Neural cell (in vitro differentiated cells): ENCODE measurements around the gene MTA1. TPM values are rescaled to one million over a fixed set of nuclear protein-coding genes. Genes with fewer than 3 reads are reported as not detected.
A peak's percentile ranks its signal among the peaks of the same experiment; 100 is the strongest.

Experiments used
- H2AFZ ChIP-seq: fragments of 200-600, 300-800 bp; sonication (generic), shearing (Covaris generic); 2 replicates; pipeline ENCODE4 v1.6.0; 2014; ENCODE audit warnings: low read depth, mild to moderate bottlenecking, antibody characterized with exemption, low read length, moderate library complexity
- H3F3A ChIP-seq: fragments of 200-600 bp; shearing (Covaris generic); 2 replicates; pipeline ENCODE4 v1.6.1; 2016; ENCODE audit warnings: mild to moderate bottlenecking, moderate library complexity, mixed read lengths, antibody characterized with exemption, low read length; ENCODE audit not compliant: insufficient read depth, poor library complexity, severe bottlenecking
- H3K27ac ChIP-seq: fragments of 200-600, 300-800 bp; sonication (generic), shearing (Covaris generic); 2 replicates; pipeline ENCODE4 v1.5.1; 2014; ENCODE audit warnings: mild to moderate bottlenecking, low read length, moderate library complexity
- H3K27me3 ChIP-seq: fragments of 300-800, 200-600 bp; sonication (generic), shearing (Covaris generic); 2 replicates; pipeline ENCODE4 v1.6.0; 2014; ENCODE audit warnings: mild to moderate bottlenecking, low read depth, low read length, moderate library complexity; ENCODE audit not compliant: insufficient read depth
- H3K36me3 ChIP-seq: fragments of 300-800, 200-600 bp; sonication (generic), shearing (Covaris generic); 2 replicates; pipeline ENCODE4 v1.5.1; 2014; ENCODE audit warnings: mild to moderate bottlenecking, antibody characterized with exemption, low read length, moderate library complexity; ENCODE audit not compliant: insufficient read depth
- H3K4me2 ChIP-seq: fragments of 300-800, 200-600 bp; sonication (generic), shearing (Covaris generic); 2 replicates; pipeline ENCODE4 v1.6.0; 2014; ENCODE audit warnings: mild to moderate bottlenecking, low read length
- H3K4me3 ChIP-seq: fragments of 300-800, 200-600 bp; sonication (generic), shearing (Covaris generic); 2 replicates; pipeline ENCODE4 v1.5.1; 2014; ENCODE audit warnings: mild to moderate bottlenecking, low read length, moderate library complexity
- H3K79me2 ChIP-seq: fragments of 200-600 bp; shearing (Covaris generic); replicated peaks from 2 replicates; pipeline ENCODE4 v1.6.0; 2014; ENCODE audit warnings: mild to moderate bottlenecking, low read length, moderate library complexity; ENCODE audit not compliant: insufficient read depth
- H3K9ac ChIP-seq: fragments of 300-800, 200-600 bp; sonication (generic), shearing (Covaris generic); 2 replicates; pipeline ENCODE4 v1.6.1; 2016; ENCODE audit warnings: mild to moderate bottlenecking, low read length, mixed read lengths
- H3K9me2 ChIP-seq: fragments of 200-600 bp; shearing (Covaris generic); 2 replicates; pipeline ENCODE4 v1.6.1; 2016; ENCODE audit warnings: mild to moderate bottlenecking, low read length, mixed read lengths; ENCODE audit not compliant: insufficient read depth
- H3K9me3 ChIP-seq: fragments of 200-600, 300-800 bp; sonication (generic), shearing (Covaris generic); 2 replicates; pipeline ENCODE4 v1.6.1; 2016; ENCODE audit warnings: mild to moderate bottlenecking, mixed run types, low read length, moderate library complexity, mixed read lengths
- H4K20me1 ChIP-seq: fragments of 200-600 bp; shearing (Covaris generic); 2 replicates; pipeline ENCODE4 v1.6.1; 2016; ENCODE audit warnings: mild to moderate bottlenecking, mixed run types; ENCODE audit not compliant: insufficient read depth
- EP300 ChIP-seq: fragments of 450-650 bp; conservative IDR thresholded peaks from 2 replicates; pipeline ENCODE4 v1.6.1; 2014; ENCODE audit warnings: antibody characterized with exemption, mild to moderate bottlenecking, moderate library complexity; ENCODE audit not compliant: poor library complexity, severe bottlenecking
- EZH2 ChIP-seq: fragments of 200-600, 300-800 bp; shearing (Covaris generic), sonication (generic); IDR thresholded peaks from 2 replicates; pipeline ENCODE4 v1.6.1; 2014; ENCODE audit warnings: antibody characterized with exemption, low read length, borderline replicate concordance, mild to moderate bottlenecking; ENCODE audit not compliant: insufficient read depth, poor library complexity, severe bottlenecking
- MXI1 ChIP-seq: fragments of 450-650 bp; conservative IDR thresholded peaks from 2 replicates; pipeline ENCODE4 v1.6.1; 2014; ENCODE audit warnings: antibody characterized with exemption, mild to moderate bottlenecking; ENCODE audit not compliant: poor library complexity, severe bottlenecking
- POLR2AphosphoS5 ChIP-seq: IDR thresholded peaks from 2 replicates; pipeline ENCODE4 v1.6.1; 2012
- RAD21 ChIP-seq: fragments of 450-650 bp; conservative IDR thresholded peaks from 2 replicates; pipeline ENCODE4 v1.6.1; 2014; ENCODE audit warnings: antibody characterized with exemption, mild to moderate bottlenecking, moderate library complexity
- SMC3 ChIP-seq: fragments of 450-650 bp; conservative IDR thresholded peaks from 2 replicates; pipeline ENCODE4 v1.6.1; 2014; ENCODE audit warnings: antibody characterized with exemption, mild to moderate bottlenecking, moderate library complexity; ENCODE audit not compliant: poor library complexity
- TAF1 ChIP-seq: IDR thresholded peaks from 2 replicates; pipeline ENCODE4 v1.6.1; 2012; ENCODE audit warnings: low read depth
- polyA plus RNA-seq: library from polyadenylated mRNA; depleted of rRNA; stranded (reverse); fragments of >200 nt; gene quantifications from 2 replicates; pipeline ENCODE4 v1.2.3, GENCODE V29; 2014
- TF ChIP-seq, protein P1 (sequence below): fragments of 450-650 bp; IDR thresholded peaks from 2 replicates; pipeline ENCODE4 v1.5.1; 2014; ENCODE audit warnings: antibody characterized with exemption, mild to moderate bottlenecking, moderate library complexity; ENCODE audit not compliant: poor library complexity, severe bottlenecking
- TF ChIP-seq, protein P2 (sequence below): IDR thresholded peaks from 2 replicates; pipeline ENCODE4 v1.6.1; 2012; ENCODE audit warnings: borderline replicate concordance

The MTA1 gene
- polyA plus RNA-seq, 1 donor from 2014 or later = 94.0 TPM

DNA sequence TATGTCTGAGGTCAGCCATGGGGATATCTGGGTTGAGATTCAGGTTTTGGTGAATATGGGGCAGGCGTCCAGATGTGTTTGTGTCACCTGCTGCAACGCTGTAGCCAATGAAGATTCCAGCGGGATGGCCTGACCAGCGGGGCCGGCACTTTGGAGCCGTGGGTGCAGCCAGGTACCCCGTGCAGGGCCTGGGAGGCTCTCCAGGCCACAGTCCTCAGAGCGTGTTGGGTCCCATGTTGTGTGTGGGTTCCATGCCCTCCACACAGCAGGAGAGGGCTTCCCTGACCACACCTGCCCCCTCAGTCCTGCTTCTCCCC is 24.1 kb upstream of the MTA1 start:
- Histone ChIP-seq H4K20me1 (no peaks in the 10 kb centered on the region), H3K4me2 (no peak overlapping the region), H3K9ac (no peak overlapping the region), H3K36me3 (no peaks in the 10 kb centered on the region), H3K9me2 (no peaks in the 10 kb centered on the region), H3F3A (no peaks in the 10 kb centered on the region), H2AFZ (no peak overlapping the region), H3K79me2 (no peaks in the 10 kb centered on the region), H3K27me3 (no peaks in the 10 kb centered on the region), H3K9me3 (no peaks in the 10 kb centered on the region), H3K4me3 (no peak overlapping the region), H3K27ac (no peak overlapping the region)
- TF ChIP-seq EP300 = no peak
- TF ChIP-seq, protein P1, sequence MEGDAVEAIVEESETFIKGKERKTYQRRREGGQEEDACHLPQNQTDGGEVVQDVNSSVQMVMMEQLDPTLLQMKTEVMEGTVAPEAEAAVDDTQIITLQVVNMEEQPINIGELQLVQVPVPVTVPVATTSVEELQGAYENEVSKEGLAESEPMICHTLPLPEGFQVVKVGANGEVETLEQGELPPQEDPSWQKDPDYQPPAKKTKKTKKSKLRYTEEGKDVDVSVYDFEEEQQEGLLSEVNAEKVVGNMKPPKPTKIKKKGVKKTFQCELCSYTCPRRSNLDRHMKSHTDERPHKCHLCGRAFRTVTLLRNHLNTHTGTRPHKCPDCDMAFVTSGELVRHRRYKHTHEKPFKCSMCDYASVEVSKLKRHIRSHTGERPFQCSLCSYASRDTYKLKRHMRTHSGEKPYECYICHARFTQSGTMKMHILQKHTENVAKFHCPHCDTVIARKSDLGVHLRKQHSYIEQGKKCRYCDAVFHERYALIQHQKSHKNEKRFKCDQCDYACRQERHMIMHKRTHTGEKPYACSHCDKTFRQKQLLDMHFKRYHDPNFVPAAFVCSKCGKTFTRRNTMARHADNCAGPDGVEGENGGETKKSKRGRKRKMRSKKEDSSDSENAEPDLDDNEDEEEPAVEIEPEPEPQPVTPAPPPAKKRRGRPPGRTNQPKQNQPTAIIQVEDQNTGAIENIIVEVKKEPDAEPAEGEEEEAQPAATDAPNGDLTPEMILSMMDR = no peak
- TF ChIP-seq TAF1 = no peak
- TF ChIP-seq, protein P2, sequence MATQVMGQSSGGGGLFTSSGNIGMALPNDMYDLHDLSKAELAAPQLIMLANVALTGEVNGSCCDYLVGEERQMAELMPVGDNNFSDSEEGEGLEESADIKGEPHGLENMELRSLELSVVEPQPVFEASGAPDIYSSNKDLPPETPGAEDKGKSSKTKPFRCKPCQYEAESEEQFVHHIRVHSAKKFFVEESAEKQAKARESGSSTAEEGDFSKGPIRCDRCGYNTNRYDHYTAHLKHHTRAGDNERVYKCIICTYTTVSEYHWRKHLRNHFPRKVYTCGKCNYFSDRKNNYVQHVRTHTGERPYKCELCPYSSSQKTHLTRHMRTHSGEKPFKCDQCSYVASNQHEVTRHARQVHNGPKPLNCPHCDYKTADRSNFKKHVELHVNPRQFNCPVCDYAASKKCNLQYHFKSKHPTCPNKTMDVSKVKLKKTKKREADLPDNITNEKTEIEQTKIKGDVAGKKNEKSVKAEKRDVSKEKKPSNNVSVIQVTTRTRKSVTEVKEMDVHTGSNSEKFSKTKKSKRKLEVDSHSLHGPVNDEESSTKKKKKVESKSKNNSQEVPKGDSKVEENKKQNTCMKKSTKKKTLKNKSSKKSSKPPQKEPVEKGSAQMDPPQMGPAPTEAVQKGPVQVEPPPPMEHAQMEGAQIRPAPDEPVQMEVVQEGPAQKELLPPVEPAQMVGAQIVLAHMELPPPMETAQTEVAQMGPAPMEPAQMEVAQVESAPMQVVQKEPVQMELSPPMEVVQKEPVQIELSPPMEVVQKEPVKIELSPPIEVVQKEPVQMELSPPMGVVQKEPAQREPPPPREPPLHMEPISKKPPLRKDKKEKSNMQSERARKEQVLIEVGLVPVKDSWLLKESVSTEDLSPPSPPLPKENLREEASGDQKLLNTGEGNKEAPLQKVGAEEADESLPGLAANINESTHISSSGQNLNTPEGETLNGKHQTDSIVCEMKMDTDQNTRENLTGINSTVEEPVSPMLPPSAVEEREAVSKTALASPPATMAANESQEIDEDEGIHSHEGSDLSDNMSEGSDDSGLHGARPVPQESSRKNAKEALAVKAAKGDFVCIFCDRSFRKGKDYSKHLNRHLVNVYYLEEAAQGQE = no peak
- TF ChIP-seq RAD21 = no peak
- no peak for TF ChIP-seq MXI1
- no peak for TF ChIP-seq EZH2
- no peak for TF ChIP-seq SMC3
- TF ChIP-seq POLR2AphosphoS5 = no peak

DNA sequence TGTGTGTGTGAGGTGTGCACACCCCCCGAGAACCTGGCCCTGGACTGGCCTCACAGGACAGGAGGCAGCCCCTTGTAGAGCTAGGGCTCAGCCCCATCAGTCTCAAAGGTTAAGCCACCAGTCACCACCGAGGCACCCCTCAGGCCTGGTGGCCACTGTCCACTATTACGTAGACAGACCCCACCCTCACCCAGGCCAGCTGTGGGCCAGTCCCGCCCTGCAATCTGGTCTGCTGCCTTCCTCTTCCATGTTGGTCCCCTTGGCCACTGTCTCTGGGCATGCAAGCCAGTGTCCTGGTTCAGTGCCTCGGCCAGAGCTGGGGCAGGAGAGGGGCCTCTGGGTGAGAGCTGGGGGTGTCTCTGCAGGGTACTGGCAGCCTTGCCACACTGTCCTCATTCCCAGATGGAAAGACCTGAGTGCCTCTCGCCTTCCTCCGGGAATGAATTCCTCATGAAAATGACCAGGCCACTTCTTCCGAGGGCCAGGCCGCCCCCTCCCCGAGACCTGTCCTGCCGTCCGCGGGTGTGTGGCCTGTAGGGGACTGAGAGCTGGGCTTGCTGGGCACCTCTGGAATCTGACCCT is 22.2 kb upstream of the MTA1 start:
- Histone ChIP-seq H3K9ac (peak overlapping the region; percentile 83), H3K9me2 (no peaks in the 10 kb centered on the region), H3K4me3 (peak overlapping the region; percentile 91), H3K36me3 (no peaks in the 10 kb centered on the region), H3F3A (no peaks in the 10 kb centered on the region), H3K9me3 (no peaks in the 10 kb centered on the region), H4K20me1 (no peaks in the 10 kb centered on the region), H3K4me2 (no peak overlapping the region), H3K27me3 (no peaks in the 10 kb centered on the region), H3K27ac (peak overlapping the region; percentile 78), H3K79me2 (no peaks in the 10 kb centered on the region), H2AFZ (no peak overlapping the region)
- TF ChIP-seq MXI1 (no peak), RAD21 (no peak), POLR2AphosphoS5 (no peak), TAF1 (no peak), EZH2 (no peak), EP300 (no peak), SMC3 (no peak)
- TF ChIP-seq, protein P2 = no peak
